Measurements from ENCODE around the gene MYO18A. TPM values are rescaled to one million over a fixed set of nuclear protein-coding genes. Genes with fewer than 3 reads are reported as not detected.

The MYO18A gene
- total RNA-seq, 1 donor from 2014 or later: 48.2 TPM

- no peak for DNase-seq (ENCODE audit: low read depth, low spot score)
- Mint-ChIP-seq H3K27ac (ENCODE audit: unreplicated experiment) (peak overlapping the region; percentile 84), H3K27me3 (ENCODE audit: low read depth) (no peaks in the 10 kb centered on the region), H3K4me3 (no peak overlapping the region), H3K36me3 (ENCODE audit: low read depth) (no peaks in the 10 kb centered on the region), H3K9me3 (no peaks in the 10 kb centered on the region), H3K4me1 (peaks cover 54% of the 10 kb centered on the region)
- no peak for TF ChIP-seq CTCF (conservative IDR thresholded peaks at IDR 0.05)
These were observed 23.4 kb downstream of the MYO18A start for GRCh38 chr17:29156781-29157180.

GRCh38 chr17:29155966-29156338, 24.2 kb downstream of the MYO18A start:
- TF ChIP-seq CTCF (conservative IDR thresholded peaks at IDR 0.05): no peak
- Mint-ChIP-seq H3K4me3 (no peak overlapping the region), H3K27me3 (ENCODE audit: low read depth) (no peaks in the 10 kb centered on the region), H3K27ac (ENCODE audit: unreplicated experiment) (peak overlapping the region; percentile 84), H3K9me3 (no peaks in the 10 kb centered on the region), H3K36me3 (ENCODE audit: low read depth) (no peaks in the 10 kb centered on the region), H3K4me1 (peaks cover 59% of the 10 kb centered on the region)
- no peak for DNase-seq (ENCODE audit: low read depth, low spot score)

- TF ChIP-seq CTCF (conservative IDR thresholded peaks at IDR 0.05): no peak
- Mint-ChIP-seq H3K27ac (ENCODE audit: unreplicated experiment) (peak overlapping the region; percentile 80), H3K27me3 (ENCODE audit: low read depth) (no peaks in the 10 kb centered on the region), H3K4me1 (peaks cover 61% of the 10 kb centered on the region), H3K4me3 (no peak overlapping the region), H3K36me3 (ENCODE audit: low read depth) (no peaks in the 10 kb centered on the region), H3K9me3 (no peaks in the 10 kb centered on the region)
- no peak for DNase-seq (ENCODE audit: low read depth, low spot score)
These were observed 24.8 kb downstream of the MYO18A start for GRCh38 chr17:29155227-29155965.

GRCh38 chr17:29154516-29155226, 25.5 kb downstream of the MYO18A start:
- H3K4me1 Mint-ChIP-seq: peaks cover 62% of the 10 kb centered on the region
- no peak for TF ChIP-seq CTCF (conservative IDR thresholded peaks at IDR 0.05)

GRCh38 chr17:29151567-29151966, 28.6 kb downstream of the MYO18A start:
- peak; percentile 38 for DNase-seq (ENCODE audit: low read depth, low spot score)
- no peak for TF ChIP-seq CTCF (conservative IDR thresholded peaks at IDR 0.05)
- H3K4me3 Mint-ChIP-seq: peak overlapping the region; percentile 67
- no peaks in the 10 kb centered on the region for H3K36me3 Mint-ChIP-seq (ENCODE audit: low read depth)
- H3K27me3 Mint-ChIP-seq (ENCODE audit: low read depth): no peaks in the 10 kb centered on the region
- H3K9me3 Mint-ChIP-seq: no peaks in the 10 kb centered on the region
- H3K27ac Mint-ChIP-seq (ENCODE audit: unreplicated experiment): peak overlapping the region; percentile 98
- H3K4me1 Mint-ChIP-seq: peaks cover 70% of the 10 kb centered on the region

More at GRCh38 chr17:29154516-29155226, 25.5 kb downstream of the MYO18A start:
- H3K9me3 Mint-ChIP-seq: no peaks in the 10 kb centered on the region
- no peaks in the 10 kb centered on the region for H3K27me3 Mint-ChIP-seq (ENCODE audit: low read depth)
- H3K27ac Mint-ChIP-seq (ENCODE audit: unreplicated experiment): peak overlapping the region; percentile 80
- H3K36me3 Mint-ChIP-seq (ENCODE audit: low read depth): no peaks in the 10 kb centered on the region
- no peak overlapping the region for H3K4me3 Mint-ChIP-seq
- no peak for DNase-seq (ENCODE audit: low read depth, low spot score)
